Body of pancreas (tissue), 4 donors: ENCODE results near the gene APC2. TPM values are rescaled to one million over a fixed set of nuclear protein-coding genes. Genes with fewer than 3 reads are reported as not detected.

Source experiments
- ATAC-seq: fragments of 150-250 bp; one replicate; pipeline ENCODE4 v1.9.1; 2016
- DNase-seq, 4 donors: peaks; one replicate each; pipeline ENCODE4 v3.0.0-alpha.2; 2019
- H3K27ac ChIP-seq, 4 donors: fragments of 200-600 bp; sonication (generic); 1 replicate in 3 of 4; 2 replicates in 1 of 4; pipeline versions ENCODE4 v1.5.1 to v1.6.1; 2016 to 2019; ENCODE audit warnings: mild to moderate bottlenecking in 1 of 4, mixed read lengths in 1 of 4, moderate library complexity in 1 of 4
- H3K27me3 ChIP-seq, 2 donors: fragments of 200-600 bp; sonication (generic); one replicate each; pipeline ENCODE4 v1.6.0; 2016; ENCODE audit warnings: mild to moderate bottlenecking in 1 of 2
- H3K36me3 ChIP-seq, 2 donors: fragments of 200-600 bp; sonication (generic); replicated peaks in 1 of 2; 2 replicates each; pipeline ENCODE4 v1.5.1; 2016; ENCODE audit warnings: low read depth in 2 of 2; ENCODE audit not compliant: insufficient read depth in 1 of 2
- H3K4me1 ChIP-seq: fragments of 200-600 bp; sonication (generic); one replicate; pipeline ENCODE4 v1.6.0; 2016
- H3K4me3 ChIP-seq, 2 donors: fragments of 200-600 bp; sonication (generic); 1 replicate in 1 of 2; 2 replicates in 1 of 2; pipeline ENCODE4 v1.5.1; 2016 to 2019
- H3K9me3 ChIP-seq, 3 donors: fragments of 200-600 bp; sonication (generic); 1 replicate in 2 of 3; 2 replicates in 1 of 3; pipeline ENCODE4 v1.5.1; 2016
- CTCF ChIP-seq, 7 experiments: fragments of 450-650 bp in 4 of 7; fragments of 200-600 bp in 3 of 7; sonication (generic) in 3 of 7; IDR thresholded peaks; one replicate each; pipeline ENCODE4 v1.5.1; 2016 to 2019; ENCODE audit warnings: antibody characterized with exemption in 7 of 7
- POLR2A ChIP-seq, 3 donors: fragments of 450-650 bp; IDR thresholded peaks; one replicate each; pipeline ENCODE4 v1.6.1; 2016; ENCODE audit warnings: antibody characterized with exemption in 3 of 3, mild to moderate bottlenecking in 2 of 3
- WGBS, 2 donors: methylation state at CpG; one replicate each; pipeline ENCODE4 v1.1.5; 2017; 5-methylcytosine and 5-hydroxymethylcytosine counted together
- intact Hi-C: fragments of 100-400 bp; cut with DNase I; formaldehyde crosslinking; loops from one replicate; pipeline ENCODE4 v1.15.1; 2023
- total RNA-seq, 2 donors: library from RNA; depleted of rRNA; stranded (reverse); fragments of >200 nt; gene quantifications; one replicate each; pipeline ENCODE4 v1.1.0, GENCODE V29; 2016

Gene APC2
- total RNA-seq, 2 donors from 2014 or later = 0.26 TPM; not detected in 1

- WGBS, 2 donors = 44 to 61% methylated on average over 3 to 10 of the region's 10 CpGs
- Histone ChIP-seq H3K27ac (peak overlapping the region in 3 of 4 donors; percentile 59 to 81 (median 80)), H3K27me3 (no peaks in the 10 kb centered on the region), H3K4me1 (peaks cover 37% of the 10 kb centered on the region), H3K36me3 (no peaks in the 10 kb centered on the region), H3K9me3 (no peaks in the 10 kb centered on the region), H3K4me3 (no peak overlapping the region)
- DNase-seq = peak in 3 of 4 donors; percentile 59 to 65 (median 60)
- intact Hi-C loops = no loop called here
- no peak for ATAC-seq
- TF ChIP-seq POLR2A (IDR thresholded peaks at IDR 0.05) (peak in 2 of 3 donors; percentile 36 to 50), CTCF (IDR thresholded peaks at IDR 0.05) (no peak)
Observed at GRCh38 chr19:1492474-1493006, 42.6 kb downstream of the APC2 start.

GRCh38 chr19:1494115-1494815 lies 44.3 kb downstream of the APC2 start:
- H3K36me3 ChIP-seq = no peaks in the 10 kb centered on the region
- H3K27me3 ChIP-seq = no peaks in the 10 kb centered on the region
- peaks cover 36% of the 10 kb centered on the region for H3K4me1 ChIP-seq
- H3K9me3 ChIP-seq = no peaks in the 10 kb centered on the region
- TF ChIP-seq POLR2A (IDR thresholded peaks at IDR 0.05) = no peak
- no peak overlapping the region for H3K27ac ChIP-seq
- intact Hi-C loops = no loop called here
- H3K4me3 ChIP-seq = no peak overlapping the region
- no peak for DNase-seq
- 74 to 87% methylated on average over 13 to 15 of the region's 15 CpGs for WGBS, 2 donors
- no peak for ATAC-seq

GRCh38 chr19:1495051-1495798 lies 45.3 kb downstream of the APC2 start:
- intact Hi-C loops = no loop called here
- no peaks in the 10 kb centered on the region for H3K27me3 ChIP-seq
- H3K4me1 ChIP-seq = peaks cover 27% of the 10 kb centered on the region
- WGBS, 2 donors = 87 to 91% methylated on average over 27 to 37 of the region's 37 CpGs
- H3K36me3 ChIP-seq = no peaks in the 10 kb centered on the region
- no peaks in the 10 kb centered on the region for H3K9me3 ChIP-seq
- DNase-seq (peak in 1 of 4 donors; percentile 12), ATAC-seq (no peak)
- no peak overlapping the region for H3K4me3 ChIP-seq
- H3K27ac ChIP-seq = no peak overlapping the region
- TF ChIP-seq POLR2A (IDR thresholded peaks at IDR 0.05) = no peak
- no peak for TF ChIP-seq CTCF (IDR thresholded peaks at IDR 0.05)

GRCh38 chr19:1495799-1496713 lies 46.1 kb downstream of the APC2 start:
- intact Hi-C loops = no loop called here
- ATAC-seq (no peak), DNase-seq (peak in 2 of 4 donors; percentile 32 to 34)
- no peaks in the 10 kb centered on the region for H3K9me3 ChIP-seq
- H3K27ac ChIP-seq = no peak overlapping the region
- H3K36me3 ChIP-seq = no peaks in the 10 kb centered on the region
- no peak for TF ChIP-seq POLR2A (IDR thresholded peaks at IDR 0.05)
- no peak for TF ChIP-seq CTCF (IDR thresholded peaks at IDR 0.05)
- WGBS, 2 donors = 63 to 75% methylated on average over 13 to 37 of the region's 40 CpGs
- peaks cover 29% of the 10 kb centered on the region for H3K4me1 ChIP-seq
- no peaks in the 10 kb centered on the region for H3K27me3 ChIP-seq
- H3K4me3 ChIP-seq = no peak overlapping the region
